Measurements from ENCODE around the gene FIGNL2.
"Not testable (repeated sequence)": the region's sequence is repeated elsewhere in the genome, so short reads cannot be mapped to it uniquely, and the experiment has no call there.

FIGNL2 gene

DNA sequence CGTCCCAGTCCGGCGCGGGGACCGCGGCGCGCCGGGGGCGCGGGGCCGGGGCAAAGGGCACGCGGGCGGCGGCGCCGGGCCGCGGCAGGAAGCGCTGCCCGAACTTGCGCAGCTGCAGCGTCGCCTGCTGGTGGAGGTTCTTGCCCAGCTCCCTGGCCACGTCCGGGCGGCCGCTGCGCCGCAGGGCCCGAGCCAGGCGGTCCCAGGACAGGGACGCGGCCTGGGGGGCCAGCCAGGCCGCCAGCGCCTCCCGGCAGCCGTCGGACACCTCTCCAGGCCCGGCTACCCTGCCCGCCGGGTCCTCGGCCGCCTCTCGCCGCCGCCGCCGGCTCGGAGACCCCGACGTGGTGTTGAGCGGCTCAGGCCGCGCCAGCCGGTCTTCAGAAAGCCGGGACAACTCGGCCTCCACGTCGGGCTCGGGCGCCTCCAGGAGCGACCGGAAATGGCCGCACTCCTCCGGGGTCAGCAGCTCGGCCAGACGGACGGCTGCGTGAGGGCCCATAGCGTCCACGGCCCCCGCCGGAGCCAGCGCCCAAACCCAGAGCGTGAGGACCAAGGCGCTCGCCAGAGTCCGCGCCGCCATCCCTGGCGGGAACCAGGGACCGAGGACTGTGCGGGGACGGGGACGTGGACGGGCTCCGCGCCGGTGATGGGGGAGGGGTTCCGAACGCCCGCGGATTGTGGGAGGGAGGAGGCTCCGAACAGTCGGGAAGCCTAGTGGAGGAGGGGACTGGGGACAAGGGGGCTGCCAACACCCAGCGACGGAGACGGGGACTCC lies 34.0 kb downstream of the FIGNL2 start:
- DNase-seq, result no peak

DNA sequence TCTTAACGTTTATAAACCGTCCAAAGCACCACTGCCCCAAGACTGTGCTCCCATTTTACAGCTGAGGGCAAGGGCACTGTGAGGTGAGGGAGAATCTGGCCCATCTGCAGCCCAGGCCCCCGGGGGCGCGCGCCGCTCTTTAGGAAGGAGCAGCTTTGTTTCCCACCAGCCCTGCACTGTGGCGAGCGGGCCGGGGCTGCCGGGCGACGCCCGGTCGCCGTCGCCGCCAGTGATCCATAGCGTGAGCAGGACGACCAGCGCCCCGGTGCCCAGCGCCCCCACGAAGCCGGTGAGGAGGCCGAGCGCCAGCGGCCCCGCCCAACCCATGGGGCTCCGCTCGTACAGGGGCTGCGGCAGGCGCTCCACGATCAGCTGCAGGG lies 34.6 kb downstream of the FIGNL2 start:
- no peak for DNase-seq

DNA sequence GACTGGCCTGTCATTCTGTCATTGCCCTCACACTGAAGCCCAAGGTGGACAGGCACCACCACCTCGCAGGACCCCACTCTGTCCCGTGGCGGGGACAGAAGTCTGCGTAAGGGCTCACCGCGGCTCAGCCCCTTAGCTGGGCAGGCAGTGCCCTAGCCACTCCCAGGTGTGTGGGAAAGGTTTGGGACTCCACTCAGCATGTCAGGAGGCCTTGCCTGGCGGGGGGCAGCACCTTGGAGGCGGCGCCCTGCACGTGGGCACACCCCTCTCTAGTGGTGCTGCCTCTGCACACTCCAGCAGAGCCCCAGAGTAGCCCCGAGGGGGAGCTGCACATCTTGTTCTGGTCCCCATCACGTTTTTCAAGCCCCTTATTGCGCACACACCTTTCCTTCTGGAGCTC lies 35.6 kb downstream of the FIGNL2 start:
- no peak for DNase-seq

DNA sequence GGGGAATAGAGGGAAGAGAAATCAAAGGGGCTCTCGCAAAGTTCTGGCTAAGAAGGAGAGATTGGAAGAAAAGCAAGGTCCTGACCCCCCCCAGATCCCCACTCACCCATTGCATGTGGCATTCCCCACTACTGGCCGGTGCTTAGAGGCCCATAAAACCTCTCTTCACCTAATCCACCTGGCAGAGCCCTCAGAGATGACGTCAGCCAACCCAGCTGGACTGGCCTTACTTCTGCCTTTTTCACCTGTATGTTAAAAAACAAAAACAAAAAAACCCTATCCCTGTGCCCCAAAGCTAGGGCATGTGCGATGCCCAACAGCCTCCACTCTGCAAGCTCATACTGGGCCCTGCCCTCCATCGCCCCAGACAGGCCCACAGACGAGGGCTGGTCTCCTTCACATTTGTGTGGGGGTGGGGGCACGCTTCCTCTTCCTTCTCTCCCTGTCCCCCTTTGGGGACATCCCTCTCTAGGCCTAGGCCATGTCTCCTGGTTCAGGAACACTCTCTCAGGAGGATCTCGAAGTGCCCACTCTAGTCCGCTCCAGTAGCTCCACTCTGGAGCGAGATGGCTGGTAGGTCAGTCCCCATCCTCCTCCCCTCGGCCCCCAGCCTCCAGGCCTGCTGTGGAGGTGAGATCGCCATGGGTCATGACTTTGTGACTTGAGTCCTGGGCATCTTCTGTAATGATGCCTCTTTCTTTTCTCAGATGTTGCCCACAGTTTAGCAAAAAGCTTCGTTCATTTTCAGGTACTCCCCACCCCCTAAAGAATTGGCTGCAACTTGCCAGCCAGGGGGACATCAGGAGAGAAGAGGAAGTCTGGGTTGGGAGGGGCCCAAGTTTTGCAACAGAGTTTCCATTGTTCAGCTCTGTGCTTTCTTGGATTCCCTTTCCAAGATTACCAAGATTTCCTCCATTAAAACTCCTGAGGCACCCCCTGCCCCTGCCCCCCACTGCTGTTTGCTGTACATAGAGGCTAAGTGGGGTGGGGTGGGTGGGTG lies 37.0 kb downstream of the FIGNL2 start:
- DNase-seq, result no peak

DNA sequence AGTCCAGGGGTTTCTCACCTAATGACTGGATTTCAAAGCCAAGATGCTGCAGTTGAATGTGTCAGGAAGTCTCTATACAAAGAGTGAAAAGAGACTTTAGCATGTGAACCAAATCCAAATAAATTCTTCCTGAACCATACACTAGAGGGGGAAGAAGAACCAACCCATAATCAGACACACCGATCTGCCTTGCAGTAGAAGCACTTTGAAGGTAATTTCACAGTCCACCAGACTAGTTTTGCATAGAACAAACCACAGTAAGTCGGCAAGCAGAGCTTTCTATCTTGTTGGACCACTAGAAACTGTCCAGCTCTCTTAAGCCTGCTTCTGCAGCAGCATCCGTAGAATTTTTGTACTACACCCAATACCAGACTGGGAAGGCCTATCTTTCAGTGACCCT lies 39.3 kb downstream of the FIGNL2 start:
- DNase-seq, result no peak

DNA sequence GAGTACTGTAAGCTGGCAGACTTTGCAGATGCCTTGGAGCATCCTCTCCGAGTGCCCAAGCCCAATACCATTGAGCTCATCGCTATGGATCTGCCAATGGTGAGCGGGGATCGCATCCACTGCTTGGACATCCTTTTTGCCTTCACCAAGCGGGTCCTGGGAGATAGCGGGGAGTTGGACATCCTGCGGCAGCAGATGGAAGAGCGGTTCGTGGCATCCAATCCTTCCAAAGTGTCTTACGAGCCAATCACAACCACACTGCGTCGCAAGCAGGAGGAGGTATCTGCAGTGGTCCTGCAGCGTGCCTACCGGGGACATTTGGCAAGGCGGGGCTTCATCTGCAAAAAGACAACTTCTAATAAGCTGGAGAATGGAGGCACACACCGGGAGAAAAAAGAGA lies 41.6 kb downstream of the FIGNL2 start:
- DNase-seq, result no peak

DNA sequence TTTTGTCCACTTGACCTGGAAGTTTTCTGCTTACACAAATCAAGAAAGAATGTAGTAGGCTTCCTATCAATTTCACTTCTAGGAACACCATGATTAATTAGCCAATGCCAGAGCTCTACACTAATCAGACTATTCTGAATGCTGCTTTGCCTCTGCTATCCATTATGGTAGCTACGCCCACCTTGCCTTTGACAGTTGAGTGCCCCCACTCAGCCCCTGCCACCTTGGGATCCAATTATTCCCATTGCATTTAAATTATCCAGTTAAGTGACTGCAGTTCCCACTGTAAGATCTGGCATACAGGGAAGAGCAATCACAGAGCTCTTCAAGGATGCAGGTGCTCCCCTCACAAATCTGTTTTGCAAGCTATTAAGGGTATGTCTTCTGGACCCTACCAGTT lies 47.5 kb downstream of the FIGNL2 start:
- no peak for DNase-seq

DNA sequence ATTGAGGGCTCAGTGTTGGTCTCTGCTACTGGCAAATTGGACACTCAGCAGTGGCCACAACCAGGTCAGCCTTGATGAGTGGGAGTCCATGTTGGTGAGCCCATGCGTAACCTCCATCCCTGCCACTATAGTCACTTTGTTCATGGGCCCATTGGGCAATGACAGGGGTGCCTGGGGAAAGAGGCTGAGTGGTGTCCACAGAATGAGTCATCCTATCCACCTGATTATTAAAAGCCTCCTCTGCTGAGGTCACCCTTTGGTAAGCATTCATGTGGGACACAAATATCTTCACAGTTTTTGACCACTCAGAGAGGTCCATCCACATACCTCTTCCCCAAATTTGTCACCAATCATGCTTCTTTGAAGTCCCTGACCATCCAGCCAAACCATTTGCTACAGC lies 50.0 kb downstream of the FIGNL2 start:
- no peak for DNase-seq

DNA sequence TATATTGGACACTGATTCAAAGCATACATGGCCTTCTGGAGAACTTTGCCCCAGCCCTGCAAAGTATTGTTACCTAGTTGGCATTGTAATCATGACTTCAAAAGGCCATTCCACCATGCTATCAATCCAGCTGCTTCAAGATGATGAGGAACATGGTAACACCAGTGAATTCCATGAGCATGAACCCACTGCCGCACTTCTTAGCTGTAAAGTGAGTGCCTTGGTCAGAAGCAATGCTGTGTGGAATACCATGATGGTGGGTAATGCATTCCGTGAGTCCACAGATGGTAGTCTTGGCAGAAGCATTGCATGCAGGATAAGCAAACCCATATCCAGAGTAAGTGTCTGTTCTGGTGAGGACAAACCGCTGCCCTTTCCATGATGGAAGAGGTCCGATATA lies 50.5 kb downstream of the FIGNL2 start:
- not testable (repeated sequence) for DNase-seq

DNA sequence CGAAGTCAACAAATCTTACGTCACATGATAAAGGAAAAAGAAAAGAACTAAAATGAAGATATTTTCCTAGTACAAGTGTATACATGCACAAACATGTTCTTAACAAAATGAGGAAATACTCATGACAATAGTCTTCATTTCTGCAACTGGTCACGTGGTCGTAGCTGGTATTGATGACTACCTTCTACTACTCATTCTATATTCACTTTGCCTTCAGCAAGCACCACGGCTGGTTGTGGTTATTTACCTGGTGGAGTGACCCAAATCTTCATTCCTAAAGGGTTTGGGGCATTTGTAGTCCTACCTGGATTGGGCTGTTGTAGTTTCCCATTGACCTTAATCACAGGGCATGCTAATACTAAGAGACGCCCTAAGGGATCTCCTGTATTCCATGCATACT lies 51.2 kb downstream of the FIGNL2 start:
- no peak for DNase-seq

DNA sequence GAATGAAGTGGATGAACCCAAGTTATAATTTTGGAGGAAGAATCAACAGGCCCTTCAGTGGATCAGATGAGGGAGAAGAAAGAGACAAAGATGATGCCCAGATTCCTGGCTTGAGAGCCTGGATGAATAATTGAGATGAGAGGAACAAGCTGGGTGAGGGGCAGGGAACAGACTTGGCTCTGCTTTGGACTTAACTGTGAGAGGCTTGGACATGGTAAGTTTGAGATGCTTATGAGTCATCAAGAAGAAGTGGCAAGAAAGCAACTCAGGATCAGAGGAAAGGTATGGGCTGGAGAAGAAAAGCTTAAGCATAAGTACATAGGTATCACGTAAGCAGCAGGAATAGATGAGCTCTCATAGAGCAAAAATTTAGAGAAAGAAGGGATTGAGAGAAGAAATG lies 55.3 kb downstream of the FIGNL2 start:
- DNase-seq, result no peak

DNA sequence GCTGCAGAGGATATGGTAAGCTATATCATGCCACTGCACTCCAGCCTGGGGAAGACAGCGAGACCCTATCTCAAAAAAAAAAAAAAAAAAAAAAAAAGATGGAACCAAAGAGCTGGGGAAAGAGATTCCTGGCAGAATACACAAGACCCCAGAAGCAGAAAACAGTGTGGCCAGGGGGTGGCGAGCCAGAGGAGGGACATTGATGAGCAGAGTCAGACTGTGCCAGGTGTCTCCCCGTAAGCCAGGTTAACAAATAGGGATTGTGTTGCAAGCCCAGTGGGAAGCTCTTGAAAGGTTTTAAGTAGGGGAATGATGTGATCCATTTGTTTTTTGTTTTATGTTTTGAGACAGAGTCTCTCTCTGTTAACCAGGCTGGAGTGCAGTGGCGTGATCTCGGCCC lies 56.1 kb downstream of the FIGNL2 start:
- DNase-seq, result no peak

DNA sequence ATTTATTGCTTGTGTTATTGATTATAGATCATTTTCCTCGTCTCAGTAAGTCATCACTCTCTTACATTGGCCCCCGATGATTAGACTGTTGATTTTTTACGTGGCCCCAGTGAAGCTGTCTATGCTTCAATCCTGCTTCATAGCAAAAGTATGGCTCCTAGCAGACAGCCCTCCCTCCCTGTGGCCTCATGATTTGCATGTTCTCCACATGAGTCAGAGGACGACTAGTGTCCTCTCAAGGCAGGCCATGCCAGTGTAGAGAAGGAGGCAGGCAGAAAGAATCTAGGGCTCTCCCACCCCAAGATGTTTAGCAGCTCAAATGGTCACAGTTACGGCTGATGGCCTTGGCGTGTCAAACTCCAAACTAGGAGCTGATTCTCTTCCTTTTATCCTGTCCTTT lies 59.6 kb downstream of the FIGNL2 start:
- no peak for DNase-seq

DNA sequence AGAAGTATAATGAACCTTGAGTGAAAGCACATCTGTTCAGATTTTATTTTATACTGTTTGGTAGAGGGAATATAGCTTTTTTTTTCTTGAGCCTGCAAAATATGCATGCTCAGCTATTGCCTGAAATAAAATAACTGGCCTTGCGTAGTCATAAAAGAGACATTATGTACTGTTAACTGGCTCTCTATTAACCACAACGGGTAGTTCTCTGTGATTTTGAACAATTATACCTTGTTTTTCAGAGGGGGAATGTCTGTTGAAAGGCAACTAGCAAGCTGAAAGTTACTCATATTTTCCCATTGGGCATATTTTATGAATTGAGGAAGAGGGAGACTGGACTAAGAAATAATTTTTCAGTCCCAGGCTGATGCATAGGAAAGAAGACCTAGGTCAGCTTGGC lies 62.6 kb downstream of the FIGNL2 start:
- no peak for DNase-seq

DNA sequence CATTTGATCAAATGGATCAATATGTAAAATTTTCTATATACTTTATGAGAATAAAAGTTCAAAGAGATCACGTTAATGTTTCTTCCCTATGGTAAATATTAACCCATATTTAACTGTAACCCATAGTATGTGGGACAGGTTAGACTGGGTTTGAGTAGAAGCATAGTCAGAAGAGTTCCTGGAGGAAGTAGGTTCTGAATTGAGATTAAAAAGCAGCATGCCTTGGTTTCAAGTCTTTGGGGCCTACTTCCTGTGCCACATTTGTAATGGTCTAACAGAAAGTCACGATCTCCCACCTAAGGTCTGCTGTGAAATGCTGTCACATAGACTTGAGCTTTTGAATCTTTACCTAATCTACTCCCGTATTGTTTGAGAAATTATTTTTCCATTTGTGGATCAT lies 63.8 kb downstream of the FIGNL2 start:
- no peak for DNase-seq

DNA sequence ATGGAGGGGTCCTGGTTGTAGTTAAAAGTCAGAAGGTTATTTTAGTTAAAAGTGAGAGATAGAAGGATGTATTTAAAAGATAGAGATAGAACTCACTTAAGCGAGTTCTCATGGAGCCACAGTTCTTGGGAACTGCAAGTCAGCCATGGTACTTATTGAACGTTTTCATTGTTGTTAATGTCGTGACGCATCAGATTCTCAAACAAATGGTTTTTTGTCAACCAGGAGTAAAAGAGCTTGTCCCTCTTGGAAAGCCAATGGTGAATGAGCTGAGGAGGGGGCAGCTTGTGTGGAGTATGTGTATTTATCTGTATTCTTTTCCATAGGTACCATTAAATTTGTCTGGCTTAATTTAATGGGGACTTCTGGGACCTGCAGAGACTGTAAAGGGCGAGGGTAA lies 68.6 kb downstream of the FIGNL2 start:
- no peak for DNase-seq

DNA sequence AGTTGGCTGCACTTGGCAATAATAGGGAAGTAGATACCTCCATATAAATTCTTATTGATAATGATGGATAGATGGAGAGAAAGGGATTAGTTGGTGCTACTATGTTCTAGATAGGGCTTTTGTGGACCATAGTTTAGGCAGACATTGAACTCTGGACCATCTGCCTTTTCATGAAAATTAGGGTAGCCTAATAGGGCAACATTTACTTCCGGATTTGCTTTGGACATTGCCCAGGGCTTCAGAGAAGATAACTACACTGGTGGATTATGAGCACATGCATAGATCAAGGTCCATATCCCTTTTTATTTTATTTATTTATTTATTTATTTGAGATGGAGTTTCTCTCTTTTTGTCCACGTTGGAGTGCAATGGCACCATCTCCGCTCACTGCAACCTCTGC lies 70.5 kb downstream of the FIGNL2 start:
- no peak for DNase-seq

DNA sequence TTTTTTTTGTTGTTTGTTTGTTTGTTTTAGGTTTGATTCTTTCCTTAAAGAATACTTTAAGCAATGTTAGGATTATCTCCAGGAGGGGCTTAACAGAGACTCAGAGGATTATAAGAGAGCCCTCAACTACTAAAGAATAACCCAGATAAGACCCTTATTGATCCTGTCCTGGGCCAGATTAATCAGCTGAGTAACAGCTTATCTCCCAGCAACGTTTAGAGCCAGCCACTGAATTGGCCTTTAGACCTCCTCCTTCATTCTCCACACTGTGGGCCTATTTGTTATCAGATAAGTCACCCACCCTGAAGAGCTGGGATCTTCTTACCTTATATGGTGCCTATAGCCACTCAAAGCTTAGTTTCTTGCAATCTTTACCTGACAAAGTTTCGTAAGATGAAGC lies 71.1 kb downstream of the FIGNL2 start:
- no peak for DNase-seq

DNA sequence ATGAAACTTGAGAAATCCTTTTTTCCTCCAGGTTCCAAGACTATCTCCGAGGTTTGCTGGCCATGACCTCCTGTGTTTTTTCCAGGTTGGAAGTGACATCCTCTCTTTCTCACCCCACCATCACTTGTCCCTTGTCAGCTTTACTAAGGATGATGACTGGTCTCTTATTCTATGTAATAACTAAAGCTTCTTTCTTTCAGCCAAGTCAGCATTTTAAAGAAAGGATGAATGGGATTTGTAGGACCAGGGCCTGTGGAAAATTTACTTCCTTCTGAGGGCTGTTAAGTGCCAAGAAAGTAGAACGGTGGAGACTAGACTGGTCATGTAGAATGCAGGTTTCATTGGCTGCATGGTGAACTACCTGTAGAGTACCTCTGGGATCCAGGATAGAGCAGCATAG lies 73.6 kb downstream of the FIGNL2 start:
- DNase-seq, result no peak

DNA sequence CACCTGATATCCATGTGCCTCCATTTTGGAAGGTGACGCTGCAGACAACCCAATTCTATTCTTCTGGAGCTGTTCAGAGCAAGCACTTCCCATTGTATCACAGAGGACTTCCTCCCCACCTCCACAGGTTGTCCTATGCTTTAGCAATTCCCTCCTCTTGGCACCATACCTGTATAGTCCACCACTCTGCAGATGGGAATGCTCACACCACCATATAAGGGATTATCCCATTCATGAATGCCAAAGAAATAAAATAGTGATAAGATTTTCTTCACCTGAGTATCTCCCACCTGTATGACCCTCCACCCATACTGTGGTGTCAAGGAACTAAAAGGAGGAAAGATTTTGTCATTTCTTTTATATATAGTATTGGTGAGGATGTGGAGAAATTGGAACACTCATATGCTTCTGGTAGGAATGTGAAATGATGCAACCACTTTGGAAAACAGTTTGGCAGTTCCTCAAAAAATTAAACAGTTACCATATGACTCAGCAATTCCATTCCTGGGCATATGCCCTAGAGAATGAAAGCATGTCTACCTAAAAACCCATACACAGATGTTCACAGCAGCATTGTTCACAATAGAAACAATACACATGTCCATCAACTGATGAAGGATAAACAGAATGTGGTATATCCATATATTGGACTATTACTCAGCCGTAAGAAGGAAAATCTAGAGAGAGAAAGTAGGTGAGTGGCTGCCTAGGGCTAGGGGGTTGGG lies 75.2 kb downstream of the FIGNL2 start:
- DNase-seq, result no peak

DNA sequence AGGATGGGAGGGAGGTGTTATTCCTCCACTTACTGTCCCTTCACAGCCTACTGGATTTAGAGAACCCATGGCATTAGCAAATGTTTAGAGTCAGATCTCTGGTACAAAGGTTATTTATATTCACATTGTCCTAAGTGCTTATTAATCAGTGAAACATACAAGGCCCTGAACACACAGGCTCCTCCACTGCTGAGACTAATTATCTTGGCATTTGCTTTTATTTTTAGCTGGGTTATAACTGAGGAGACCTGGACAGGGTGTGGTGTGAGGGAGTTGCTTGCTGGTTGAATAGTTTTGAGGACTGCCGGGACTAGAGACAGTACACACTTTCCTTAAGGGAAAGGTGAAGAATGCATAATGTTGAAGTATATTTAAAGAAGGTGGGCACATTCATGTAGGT lies 77.5 kb downstream of the FIGNL2 start:
- DNase-seq, result no peak
